ENCODE results near the gene BCL11B.

Gene BCL11B

GRCh38 chr14:99120526-99121318 lies 151.3 kb downstream of the BCL11B start:
- no peaks in the 10 kb centered on the region for H3K36me3 ChIP-seq
- TF ChIP-seq CTCF (IDR thresholded peaks at IDR 0.05; ENCODE audit: low read depth, low read length) = no peak
- no peaks in the 10 kb centered on the region for H3K9me3 ChIP-seq (ENCODE audit: severe bottlenecking)
- peaks cover 91% of the 10 kb centered on the region for H3K27me3 ChIP-seq (ENCODE audit: insufficient read depth, low read depth, severe bottlenecking)
- no peak overlapping the region for H3K4me3 ChIP-seq (ENCODE audit: low read depth, low read length)
- DNase-seq = no peak
- no peak overlapping the region for H3K27ac ChIP-seq

- no peaks in the 10 kb centered on the region for H3K36me3 ChIP-seq
- peaks cover 91% of the 10 kb centered on the region for H3K27me3 ChIP-seq (ENCODE audit: insufficient read depth, low read depth, severe bottlenecking)
- no peaks in the 10 kb centered on the region for H3K9me3 ChIP-seq (ENCODE audit: severe bottlenecking)
- no peak for TF ChIP-seq CTCF (IDR thresholded peaks at IDR 0.05; ENCODE audit: low read depth, low read length)
- no peak for DNase-seq
- no peak overlapping the region for H3K4me3 ChIP-seq (ENCODE audit: low read depth, low read length)
- no peak overlapping the region for H3K27ac ChIP-seq
These were observed 152.2 kb downstream of the BCL11B start for GRCh38 chr14:99119554-99120525.

All from WERI-Rb-1 (cell line).